NCI-H345 treated with DMSO at 0.1 percent for 48 hours (cell line): Measurements from ENCODE around the gene FCGR3A.
"Not testable (repeated sequence)": the region's sequence is repeated elsewhere in the genome, so short reads cannot be mapped to it uniquely, and the experiment has no call there.

Experiments used
- DNase-seq: peaks from one replicate; lab custom pipeline; 2025; ENCODE audit not compliant: unreplicated experiment; lab: John Stamatoyannopoulos, UW

Gene FCGR3A

GRCh38 chr1:161531986-161532643 lies 17.5 kb downstream of the FCGR3A start:
- no peak for DNase-seq

GRCh38 chr1:161530671-161531641 lies 18.7 kb downstream of the FCGR3A start:
- peak; percentile 47 for DNase-seq

DNA sequence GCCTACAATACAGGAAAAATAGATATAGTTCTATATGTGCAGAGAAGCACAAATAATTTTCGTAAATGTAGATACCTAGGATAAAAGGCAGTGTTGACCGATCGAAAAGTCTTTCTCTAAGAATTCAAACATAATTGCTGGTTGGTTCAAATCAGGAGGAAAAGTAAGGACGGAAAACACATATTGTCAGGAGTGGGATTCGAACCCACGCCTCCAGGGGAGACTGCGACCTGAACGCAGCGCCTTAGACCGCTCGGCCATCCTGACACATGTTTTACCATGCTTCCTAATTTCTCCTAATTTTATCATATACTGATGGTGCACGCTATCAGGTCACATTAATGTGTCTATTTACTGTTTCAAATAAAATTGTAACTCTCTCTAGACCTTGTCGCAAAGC lies 19.5 kb downstream of the FCGR3A start:
- DNase-seq: not testable (repeated sequence)

DNA sequence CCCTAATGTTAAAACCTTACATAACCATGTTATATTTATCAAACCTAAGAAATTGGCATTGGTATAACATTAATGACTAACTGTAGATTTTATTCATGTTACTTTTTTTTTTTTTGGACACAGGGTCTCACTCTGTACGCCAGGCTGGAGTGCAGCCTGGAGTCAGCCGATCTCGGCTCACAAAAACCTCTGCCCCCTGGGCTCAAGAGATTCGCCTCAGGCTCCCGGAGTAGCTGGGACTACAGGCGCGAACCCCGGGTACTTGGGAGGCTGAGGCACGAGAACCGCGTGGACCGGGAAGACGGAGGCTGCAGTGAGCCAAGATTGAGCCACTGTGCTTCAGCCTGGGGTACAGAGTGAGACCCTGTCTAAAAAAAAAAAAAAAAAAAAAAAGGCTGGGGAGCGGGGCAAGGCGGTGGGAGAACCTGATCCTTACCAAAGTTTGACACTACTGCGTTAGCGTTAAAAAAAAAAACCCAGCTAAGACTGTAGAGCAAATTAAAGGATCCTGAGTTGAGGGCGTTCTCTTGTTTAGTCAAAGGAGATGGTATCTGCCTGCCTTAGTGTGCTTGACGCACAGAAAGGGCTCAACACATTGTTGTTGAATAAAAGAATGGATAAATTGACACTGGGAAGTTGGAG lies 20.0 kb downstream of the FCGR3A start:
- DNase-seq: not testable (repeated sequence)

DNA sequence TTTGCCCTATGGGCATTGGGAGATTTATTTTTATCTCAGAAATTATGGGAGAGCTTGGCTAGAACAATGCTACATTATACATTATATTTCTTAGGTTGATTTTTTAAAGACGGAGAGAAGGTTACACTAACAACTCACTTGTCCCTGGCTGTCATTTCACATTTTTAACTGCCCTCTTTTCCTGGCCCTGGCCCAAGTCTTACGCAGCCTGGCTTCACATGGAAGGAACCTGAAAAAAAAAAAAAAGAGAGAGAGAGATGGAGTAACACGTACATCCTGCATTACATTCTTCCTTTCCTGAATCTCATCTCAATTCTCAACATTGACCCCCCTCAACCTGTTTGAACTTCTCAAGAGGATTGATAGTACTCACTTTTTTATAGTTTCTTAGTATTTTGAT lies 21.1 kb downstream of the FCGR3A start:
- not testable (repeated sequence) for DNase-seq

GRCh38 chr1:161525918-161526317 lies 23.7 kb downstream of the FCGR3A start:
- not testable (repeated sequence) for DNase-seq

DNA sequence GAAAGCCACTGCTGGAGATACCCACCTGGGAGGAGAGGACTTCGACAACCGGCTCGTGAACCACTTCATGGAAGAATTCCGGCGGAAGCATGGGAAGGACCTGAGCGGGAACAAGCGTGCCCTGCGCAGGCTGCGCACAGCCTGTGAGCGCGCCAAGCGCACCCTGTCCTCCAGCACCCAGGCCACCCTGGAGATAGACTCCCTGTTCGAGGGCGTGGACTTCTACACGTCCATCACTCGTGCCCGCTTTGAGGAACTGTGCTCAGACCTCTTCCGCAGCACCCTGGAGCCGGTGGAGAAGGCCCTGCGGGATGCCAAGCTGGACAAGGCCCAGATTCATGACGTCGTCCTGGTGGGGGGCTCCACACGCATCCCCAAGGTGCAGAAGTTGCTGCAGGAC lies 24.3 kb downstream of the FCGR3A start:
- DNase-seq: not testable (repeated sequence)

DNA sequence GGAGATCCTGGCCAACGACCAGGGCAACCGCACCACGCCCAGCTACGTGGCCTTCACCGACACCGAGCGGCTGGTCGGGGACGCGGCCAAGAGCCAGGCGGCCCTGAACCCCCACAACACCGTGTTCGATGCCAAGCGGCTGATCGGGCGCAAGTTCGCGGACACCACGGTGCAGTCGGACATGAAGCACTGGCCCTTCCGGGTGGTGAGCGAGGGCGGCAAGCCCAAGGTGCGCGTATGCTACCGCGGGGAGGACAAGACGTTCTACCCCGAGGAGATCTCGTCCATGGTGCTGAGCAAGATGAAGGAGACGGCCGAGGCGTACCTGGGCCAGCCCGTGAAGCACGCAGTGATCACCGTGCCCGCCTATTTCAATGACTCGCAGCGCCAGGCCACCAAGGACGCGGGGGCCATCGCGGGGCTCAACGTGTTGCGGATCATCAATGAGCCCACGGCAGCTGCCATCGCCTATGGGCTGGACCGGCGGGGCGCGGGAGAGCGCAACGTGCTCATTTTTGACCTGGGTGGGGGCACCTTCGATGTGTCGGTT lies 24.8 kb downstream of the FCGR3A start:
- not testable (repeated sequence) for DNase-seq

DNA sequence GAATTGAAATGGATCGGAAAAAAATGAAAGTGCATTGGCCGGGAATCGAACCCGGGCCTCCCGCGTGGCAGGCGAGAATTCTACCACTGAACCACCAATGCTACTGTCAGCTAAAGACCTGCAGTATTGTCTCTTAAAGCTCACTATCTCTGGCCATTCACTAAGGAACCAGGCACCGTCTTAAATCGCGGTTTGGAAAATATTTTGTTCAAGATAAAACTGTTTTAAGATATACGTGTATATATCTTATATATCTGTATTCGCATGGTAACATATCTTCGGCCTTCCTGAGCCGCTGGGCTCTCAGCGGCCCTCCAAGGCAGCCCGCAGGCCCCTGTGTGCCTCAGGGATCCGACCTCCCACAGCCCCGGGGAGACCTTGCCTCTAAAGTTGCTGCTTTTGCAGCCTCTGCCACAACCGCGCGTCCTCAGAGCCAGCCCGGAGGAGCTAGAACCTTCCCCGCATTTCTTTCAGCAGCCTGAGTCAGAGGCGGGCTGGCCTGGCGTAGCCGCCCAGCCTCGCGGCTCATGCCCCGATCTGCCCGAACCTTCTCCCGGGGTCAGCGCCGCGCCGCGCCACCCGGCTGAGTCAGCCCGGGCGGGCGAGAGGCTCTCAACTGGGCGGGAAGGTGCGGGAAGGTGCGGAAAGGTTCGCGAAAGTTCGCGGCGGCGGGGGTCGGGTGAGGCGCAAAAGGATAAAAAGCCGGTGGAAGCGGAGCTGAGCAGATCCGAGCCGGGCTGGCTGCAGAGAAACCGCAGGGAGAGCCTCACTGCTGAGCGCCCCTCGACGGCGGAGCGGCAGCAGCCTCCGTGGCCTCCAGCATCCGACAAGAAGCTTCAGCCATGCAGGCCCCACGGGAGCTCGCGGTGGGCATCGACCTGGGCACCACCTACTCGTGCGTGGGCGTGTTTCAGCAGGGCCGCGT lies 25.5 kb downstream of the FCGR3A start, which contains the start of gene HSPA6:
Gene HSPA6 (plus strand): TSS at position 724 of the 925 bp plus-strand sequence. CDS start 119 bp downstream, at position 843.
- peak; percentile 17 for DNase-seq

DNA sequence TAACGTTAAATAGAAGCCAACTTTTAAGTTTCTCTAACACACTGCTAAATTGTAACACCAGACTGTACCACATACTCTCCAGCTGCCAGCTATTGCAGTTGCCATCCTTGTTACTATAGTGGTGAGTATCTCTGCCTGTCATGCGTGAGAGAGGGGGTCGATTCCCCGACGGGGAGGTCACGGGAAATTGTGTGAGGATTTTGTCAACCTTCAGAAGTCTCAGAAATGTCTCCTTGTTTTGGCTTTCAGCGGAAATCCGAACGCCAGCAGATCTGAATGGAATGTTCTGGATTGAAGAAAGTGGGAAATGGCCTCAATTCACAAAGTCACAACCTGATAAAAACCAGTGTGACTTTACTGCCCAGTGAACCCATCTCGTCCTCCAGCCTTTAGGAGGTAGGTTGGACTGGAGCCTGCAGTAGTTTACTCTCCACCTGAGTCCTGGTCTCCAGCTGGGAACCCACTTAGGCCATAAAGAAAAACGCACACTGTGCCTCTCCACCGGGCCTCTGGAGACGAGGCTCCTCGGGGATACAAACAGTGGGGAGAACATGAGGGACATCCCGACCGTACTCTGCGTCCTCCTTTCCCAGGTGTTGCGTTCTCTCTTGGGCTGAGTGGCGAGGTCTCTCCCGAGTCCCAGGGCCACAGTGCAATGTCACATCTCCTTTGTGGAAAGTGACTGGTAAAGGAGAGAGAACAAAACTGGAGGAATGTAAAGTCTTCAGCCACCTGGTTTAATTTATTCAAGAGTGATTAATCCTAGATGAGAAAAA lies 26.4 kb downstream of the FCGR3A start:
- DNase-seq: not testable (repeated sequence)

DNA sequence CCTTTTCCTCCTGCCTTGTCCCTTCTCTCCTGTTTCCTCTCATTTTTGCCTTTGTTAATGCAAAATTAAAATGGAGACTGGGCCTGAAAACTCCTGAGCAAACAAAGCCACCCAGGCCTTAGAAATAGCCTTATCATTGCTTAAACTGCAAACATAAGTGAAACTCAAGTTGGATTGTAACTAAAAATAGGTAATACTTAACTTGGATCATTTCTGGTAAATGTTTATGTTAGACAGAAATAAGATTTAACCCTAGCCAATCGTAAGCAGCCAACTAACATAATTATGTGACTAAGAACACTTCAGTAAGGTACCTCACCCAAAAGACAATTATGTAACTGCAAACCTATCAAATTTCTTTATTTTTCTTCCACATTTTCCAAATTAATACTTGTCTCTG lies 35.7 kb downstream of the FCGR3A start:
- not testable (repeated sequence) for DNase-seq

- DNase-seq: not testable (repeated sequence)
These were observed 36.2 kb downstream of the FCGR3A start for GRCh38 chr1:161513448-161513780.

- DNase-seq: not testable (repeated sequence)
These were observed 36.8 kb downstream of the FCGR3A start for GRCh38 chr1:161512636-161513447.

DNA sequence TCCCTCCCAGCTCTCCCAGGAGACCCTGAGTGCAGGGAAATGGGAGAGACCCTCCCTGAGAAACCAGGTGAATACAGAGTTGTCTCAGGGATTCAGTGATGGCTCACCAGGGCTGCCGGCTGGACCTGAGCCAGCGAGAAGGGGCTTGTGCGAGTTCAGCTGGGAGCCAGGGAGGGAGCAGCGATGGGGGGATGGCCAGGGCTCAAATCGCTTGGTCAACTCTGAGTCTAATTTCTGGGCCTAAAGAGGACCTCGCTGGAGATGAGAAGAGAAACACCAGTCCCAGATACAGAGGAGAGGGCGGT lies 37.9 kb downstream of the FCGR3A start:
- no peak for DNase-seq

DNA sequence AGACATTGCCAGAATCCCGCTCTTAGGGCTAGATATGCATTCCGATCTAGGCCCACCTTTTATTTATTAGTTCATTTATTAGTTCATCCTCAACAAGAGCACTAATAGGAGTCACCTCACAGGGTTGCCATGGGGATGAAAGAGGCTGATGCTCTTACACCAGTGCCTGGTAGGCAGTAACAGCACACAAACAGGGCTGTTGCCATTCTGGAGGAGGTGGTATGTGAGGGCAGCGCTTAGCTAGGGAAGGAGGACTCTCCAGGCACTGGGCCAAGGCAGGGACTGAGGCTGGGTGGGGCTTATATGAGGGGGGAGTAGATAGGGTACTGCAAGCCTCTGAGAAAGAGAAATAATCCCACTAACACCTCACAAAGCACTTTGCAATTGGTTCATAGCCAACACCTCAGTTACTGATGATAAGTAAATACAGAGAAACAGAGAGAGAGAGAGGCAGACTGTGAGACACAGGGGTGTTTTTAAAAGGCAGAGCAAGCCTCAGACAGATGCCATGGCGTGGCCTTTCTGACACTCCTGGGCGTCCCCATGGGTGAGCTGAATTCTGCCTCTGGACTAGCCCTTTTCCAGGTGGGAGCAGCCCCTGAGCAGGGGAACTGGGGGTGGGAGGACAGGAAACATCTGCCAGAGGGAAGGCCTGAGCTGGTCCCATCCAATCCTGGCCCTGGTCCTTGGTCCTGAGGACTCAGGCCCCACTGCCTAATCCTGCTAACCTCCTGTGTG lies 38.4 kb downstream of the FCGR3A start:
- no peak for DNase-seq

DNA sequence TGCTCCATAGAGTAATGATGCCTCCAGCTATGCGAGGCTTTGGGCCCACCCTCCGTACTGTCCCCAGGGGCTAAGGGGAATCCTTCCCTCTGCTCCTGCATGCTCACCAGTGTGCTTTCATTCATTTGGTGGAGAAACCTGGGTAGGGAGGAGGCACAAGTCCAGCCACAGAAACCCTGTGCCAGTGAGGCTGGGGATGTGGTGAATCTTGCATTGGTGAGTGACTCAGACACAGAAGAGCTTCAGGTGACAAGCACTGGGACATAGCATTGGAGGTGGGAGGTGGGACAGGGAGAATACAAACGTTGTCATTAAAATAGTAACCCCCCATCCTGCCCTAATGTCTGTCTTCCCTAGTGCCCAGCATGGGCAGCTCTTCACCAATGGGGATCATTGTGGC lies 39.1 kb downstream of the FCGR3A start:
- no peak for DNase-seq

DNA sequence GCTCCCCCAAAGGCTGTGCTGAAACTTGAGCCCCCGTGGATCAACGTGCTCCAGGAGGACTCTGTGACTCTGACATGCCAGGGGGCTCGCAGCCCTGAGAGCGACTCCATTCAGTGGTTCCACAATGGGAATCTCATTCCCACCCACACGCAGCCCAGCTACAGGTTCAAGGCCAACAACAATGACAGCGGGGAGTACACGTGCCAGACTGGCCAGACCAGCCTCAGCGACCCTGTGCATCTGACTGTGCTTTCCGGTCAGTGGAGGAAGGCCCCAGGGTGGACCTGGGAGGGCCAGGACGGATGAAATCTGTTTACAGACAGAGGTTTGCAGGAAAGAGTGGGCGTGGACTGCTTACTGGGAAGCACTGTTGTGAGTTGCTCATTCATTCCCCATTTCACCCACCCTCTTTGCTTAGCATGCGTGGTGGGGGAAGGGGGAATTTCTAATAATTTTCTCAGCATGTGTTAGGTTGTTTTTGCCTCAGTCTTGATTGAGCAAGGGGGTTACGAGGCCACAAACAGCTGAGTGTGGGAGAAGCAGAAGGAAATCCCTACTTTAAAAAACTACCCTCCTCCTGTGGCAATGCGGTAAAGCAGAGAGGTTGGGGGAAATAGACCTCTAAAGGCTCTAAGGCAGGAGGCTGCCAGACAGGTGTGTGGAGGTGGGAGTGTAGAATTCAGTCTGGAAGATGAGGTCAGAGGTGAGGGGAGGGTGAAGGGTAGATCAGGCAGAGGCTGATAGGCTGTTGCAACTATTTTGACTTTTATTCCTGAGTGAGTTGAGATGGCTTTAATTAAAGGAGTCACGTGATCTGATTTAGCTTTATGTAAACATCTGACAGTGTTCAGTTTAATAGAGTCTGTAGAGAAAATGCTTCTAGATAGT lies 43.0 kb downstream of the FCGR3A start:
- no peak for DNase-seq
